Stimulated activated CD8-positive, alpha-beta memory T cell treated with anti-CD3 and anti-CD28 coated beads, Interleukin-7, amount 100 ng/mL, for 48 hours (primary cell): ENCODE data around the gene MIDN.
A peak's percentile ranks its signal among the peaks of the same experiment; 100 is the strongest.
"Not testable (repeated sequence)": the region's sequence is repeated elsewhere in the genome, so short reads cannot be mapped to it uniquely, and the experiment has no call there.

ENCODE experiments used
- DNase-seq, 2 donors: peaks; one replicate each; pipeline ENCODE4 v3.0.0-alpha.2; 2020; ENCODE audit warnings: low read depth in 1 of 2; ENCODE audit errors: extremely low read depth in 1 of 2

Gene MIDN

GRCh38 chr19:1245494-1246264, 2.7 kb upstream of the MIDN start:
- DNase-seq: no peak

DNA sequence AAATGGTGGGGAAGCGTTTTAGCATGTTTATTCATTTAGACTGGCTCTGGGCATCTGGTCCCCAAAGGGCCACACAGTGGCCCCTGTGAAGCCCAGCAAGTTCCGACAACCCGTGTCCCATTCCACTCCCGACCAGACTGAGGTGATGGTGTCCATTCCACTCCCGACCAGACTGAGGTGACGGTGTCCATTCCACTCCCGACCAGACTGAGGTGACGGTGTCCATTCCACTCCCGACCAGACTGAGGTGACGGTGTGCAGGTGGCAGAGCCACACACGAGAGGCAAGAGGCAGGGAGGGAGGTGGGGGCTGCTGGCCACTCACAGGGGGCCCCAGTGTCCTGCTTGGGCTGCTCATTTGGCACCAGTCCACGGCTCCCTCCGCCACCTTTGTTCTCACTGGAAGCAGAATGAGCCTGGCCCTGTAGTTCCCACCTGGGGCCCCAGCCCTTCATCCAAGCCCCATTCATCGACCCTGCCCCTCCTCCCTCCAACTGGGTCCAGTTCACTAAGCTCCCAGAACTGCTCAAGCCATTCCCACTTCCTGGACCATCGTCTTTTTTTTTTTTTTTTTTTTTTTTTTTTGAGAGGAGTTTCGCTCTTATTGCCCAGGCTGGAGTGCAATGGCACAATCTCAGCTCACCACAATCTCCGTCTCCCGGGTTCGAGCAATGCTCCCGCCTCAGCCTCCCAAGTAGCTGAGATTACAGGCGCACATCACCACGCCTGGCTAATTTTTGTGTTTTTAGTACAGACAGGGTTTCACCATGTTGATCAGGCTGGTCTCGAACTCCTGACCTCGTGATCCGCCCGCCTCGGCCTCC, 1.9 kb upstream of the MIDN start:
- not testable (repeated sequence) for DNase-seq

DNA sequence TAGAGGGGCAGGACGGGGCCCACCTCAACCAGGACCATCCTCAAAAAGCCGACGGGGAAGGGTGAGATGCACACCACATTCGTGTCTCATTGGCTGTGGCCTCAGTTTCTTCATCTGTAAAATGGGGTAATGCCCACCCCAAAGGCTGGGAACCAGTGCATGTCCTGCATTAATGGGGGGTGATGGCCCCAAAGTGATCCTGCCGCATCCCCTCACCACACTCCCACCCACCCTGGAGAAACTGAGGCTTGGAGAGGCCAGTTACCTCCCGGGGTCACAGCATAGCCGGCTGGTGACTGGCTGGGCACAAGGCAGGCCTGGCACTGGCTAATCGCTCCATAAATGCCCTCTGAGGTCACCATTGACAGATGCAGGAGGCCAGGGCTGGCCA, 640 bp upstream of the MIDN start:
- DNase-seq: no peak

- peak; percentile 64 to 70 for DNase-seq
Measured at GRCh38 chr19:1248786-1249297, 459 bp downstream of the MIDN start.

DNA sequence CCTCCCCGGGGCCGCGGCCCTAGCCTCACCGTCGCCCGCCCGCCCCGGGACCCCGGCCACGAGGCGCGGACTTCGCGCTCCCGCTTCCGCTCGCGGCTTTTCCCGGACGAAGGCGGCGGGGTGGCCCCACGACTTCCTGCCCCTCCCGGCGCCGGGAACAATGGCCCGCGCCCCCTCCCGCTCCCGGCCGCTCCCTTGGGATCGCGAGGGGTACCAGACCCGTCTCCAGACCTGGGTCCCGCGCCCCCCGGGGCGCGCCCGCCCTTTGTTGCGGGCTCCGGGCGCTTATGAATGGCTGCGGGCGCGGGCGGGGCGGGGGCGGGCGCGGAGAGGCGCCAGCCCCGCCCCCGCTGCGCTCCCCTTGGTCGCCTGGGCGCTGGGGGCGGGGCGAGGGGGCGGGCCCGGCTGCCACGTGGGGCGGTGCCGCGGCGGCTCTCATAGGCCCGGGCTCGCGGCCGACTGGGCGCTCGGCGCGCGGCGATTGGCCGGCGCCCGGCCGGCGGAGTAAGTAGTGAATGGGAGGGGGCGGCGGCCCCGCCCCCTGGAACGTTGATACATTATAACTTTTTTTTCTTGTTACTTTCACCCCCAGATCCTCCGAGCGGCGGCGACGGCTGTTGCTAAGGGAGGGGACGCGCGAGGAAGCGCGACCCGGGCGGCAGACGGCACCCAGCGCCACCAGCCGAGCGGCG, 1.1 kb downstream of the MIDN start:
- DNase-seq: peak; percentile 78 to 93

- no peak for DNase-seq
Measured at GRCh38 chr19:1249990-1250436, 1.6 kb downstream of the MIDN start.

DNA sequence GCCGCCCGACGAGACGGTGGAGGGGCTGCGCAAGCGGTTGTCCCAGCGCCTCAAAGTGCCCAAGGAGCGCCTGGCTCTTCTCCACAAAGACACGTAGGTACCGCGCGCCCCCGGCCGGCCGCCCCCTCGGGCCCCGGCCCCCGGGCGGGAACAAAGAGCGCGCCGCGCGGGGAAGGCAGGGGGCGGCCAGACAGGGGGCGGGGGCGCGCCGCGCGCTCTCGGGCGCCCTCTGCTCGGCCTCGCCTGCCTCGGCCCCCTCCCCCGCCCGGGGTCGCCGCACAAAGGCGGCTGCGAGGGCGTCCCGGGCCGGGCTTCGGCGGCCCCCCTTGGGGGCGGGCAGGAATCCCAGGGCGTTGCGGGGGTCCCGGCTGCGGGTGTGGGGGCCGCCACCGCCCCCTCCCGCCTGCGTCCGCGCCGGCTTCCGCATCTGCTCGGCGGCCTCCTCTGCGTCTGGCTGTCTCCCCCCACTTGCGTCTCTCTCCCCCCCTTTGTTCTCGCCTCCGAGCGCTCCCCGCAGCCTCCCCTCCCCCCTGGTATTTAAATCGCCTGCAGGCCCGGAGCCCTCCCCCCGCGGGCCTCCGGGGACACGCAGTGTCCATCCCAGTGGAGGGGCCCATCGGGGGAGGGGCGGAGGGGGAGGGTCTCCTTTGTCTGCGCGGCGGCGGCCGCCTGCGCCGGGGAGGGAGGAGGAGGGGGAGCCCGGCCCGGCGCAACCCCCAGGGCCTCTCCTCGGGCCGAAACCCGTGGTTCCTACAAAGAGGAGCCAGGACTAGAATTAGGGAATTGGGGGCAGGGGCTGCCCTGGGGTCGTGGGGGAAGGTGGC, 2.3 kb downstream of the MIDN start:
- no peak for DNase-seq

DNA sequence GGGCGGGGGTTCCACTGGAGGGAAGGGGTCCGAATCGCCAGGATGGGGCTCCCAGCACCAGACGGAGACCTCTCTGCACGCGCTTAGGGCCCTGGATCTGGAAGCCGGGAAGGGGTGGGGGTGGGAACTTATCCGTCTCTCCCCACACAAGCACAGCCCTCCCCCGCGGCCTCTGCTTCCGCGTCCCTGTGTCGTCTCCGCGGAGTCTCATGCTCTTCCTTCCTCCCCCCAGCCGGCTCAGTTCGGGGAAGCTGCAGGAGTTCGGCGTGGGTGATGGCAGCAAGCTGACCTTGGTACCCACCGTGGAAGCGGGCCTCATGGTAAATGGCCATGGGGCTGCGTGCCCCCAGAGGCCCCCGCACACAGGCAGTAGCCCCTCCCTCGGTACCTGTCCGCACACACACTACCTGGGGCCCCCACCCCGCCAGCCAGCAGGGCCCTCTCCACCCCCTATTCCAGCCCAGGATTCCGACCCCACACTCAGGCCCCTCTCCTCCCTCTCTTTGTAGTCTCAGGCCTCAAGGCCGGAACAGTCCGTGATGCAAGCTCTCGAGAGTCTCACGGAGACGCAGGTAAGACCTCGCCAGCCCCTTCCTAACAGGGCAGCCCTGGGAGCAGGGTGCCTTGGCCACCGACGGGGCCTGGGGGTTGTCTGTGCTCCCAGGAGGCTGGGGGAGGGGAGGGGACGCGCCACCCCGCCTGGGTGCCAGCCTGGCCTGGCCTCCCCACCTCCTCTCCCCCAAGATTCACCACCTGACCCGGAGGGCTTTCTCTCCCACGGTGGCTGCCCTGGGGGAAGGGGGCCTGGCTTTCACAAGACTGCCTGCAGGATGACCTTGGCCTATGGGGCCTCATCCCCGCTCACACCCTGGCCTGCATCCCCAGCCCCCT, 3.2 kb downstream of the MIDN start:
- peak in 1 of 2 donors; percentile 51 for DNase-seq

GRCh38 chr19:1252221-1252820, 3.9 kb downstream of the MIDN start:
- peak in 1 of 2 donors; percentile 64 for DNase-seq

DNA sequence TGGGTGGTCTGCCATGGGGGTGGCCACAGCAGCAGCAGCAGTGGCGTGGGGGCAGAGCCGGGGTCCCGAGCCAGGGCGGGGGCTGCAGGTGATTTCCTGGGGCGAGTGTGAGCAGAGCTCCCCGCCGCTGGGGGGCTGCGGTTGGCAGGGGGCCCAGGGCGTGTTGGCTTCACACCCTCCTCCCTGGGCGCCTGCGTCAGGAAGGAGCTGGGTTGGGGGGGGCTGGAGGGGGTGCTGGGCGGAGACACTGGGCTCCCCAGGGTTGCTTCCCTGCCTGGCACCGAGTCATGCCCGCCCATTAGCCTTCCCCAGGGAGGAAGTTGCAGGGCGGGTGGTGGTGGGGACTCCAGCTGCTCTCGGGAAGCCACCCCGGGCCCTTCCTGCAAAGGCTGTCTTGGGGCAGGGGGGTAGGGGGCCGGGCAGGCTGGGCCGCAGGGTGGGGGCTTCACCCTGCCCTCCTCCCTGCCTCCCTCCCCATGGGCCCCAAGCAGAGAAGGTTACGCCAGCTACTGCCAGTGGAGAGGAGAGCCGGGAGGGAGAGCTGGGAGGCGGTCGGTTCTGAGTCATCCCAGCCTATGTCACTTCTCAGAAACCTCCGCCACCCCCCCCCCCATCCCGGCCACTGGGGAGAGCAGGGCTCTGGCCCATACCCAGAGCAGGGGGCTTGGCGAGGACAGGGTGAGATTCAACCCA, 4.6 kb downstream of the MIDN start:
- peak; percentile 69 to 83 for DNase-seq

DNA sequence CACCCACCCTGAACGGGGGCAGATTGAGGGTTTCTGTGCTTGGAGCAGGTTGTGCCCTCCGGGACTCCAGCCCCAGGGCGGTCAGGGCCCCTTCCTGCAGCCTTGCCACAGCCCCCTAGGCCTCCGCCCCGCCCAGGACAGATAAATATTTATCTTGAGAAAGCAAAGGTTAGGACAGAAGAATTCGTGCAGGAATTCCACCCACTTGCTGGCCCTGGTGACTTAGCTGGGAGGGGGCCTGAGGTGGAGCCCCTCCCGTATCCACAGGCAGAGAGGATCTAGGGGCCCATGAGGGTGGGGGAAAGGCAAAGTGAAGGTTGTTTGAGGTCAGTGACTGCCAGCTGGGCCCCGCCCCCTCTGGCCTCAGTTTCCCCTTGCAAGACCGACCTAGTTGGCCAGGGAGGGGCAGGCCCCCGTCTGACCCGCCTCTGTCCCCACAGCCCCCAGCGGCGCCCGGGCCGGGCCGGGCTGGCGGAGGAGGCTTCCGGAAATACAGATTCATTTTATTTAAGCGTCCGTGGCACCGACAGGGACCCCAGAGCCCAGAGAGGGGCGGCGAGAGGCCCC, 5.2 kb downstream of the MIDN start:
- DNase-seq: no peak

- DNase-seq: no peak
Measured at GRCh38 chr19:1254081-1254527, 5.7 kb downstream of the MIDN start.

DNA sequence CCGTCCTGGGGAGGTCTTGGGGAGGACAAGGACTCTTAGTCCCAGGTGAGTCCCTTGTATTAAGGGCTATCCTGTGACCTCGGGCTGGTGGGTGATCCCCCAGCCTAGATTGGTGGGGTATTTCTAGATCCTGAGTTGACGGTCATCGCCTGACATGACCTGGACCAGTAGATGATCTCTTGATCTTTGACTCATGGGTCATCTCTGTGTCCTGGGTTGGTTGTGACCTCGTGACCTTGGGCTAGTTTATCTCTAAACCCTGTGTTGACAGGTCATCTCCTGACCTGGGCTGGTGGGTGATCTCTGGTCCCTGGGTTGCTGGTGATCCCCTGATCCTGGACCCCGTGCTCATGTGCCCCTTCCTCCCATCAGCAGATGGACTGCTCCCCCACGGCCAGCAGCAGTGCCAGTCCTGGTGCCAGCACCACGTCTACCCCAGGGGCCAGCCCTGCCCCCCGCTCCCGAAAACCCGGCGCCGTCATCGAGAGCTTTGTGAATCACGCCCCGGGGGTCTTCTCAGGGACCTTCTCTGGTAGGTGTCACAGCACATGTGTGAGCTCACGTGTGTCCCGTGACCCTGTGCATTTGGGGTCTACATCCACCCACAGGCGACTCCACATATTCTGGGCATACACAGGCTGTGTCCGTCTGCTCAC, 6.3 kb downstream of the MIDN start:
- DNase-seq: no peak

- DNase-seq: no peak
Measured at GRCh38 chr19:1255186-1256161, 7.1 kb downstream of the MIDN start.

DNA sequence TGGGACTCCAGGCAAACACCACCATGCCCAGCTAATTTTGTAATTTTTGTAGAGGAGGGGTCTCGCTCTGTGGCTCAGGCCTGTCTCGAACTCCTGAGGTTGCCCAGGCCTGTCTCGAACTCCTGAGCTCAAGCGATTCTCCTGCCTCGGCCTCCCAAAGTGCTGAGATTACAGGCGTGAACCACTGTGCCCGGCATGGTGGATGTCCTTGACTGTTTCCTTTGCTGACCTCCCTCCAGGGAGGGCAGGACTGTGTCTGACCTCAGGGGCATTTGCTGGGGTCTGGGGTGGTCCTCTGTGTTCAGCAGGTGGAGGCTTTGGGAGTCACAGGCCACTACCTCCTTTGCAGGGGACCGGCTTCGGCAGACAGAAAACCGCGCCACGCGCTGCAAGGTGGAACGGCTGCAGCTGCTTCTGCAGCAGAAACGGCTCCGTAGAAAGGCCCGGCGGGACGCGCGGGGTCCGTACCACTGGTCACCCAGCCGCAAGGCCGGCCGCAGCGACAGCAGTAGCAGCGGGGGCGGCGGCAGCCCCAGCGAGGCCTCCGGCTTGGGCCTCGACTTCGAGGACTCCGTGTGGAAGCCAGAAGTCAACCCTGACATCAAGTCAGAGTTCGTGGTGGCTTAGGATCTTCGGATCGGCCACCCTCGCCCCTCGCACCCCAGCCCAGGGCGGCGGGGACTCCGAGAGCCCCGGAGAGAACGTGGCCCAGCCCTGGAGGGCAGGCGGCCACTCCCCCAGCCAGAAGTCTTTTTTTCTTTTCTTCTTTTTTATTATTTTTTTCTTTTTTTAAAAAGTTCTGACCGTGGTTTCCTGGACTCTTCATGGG, 8.5 kb downstream of the MIDN start:
- DNase-seq: no peak
